ENCODE results near the gene DHRSX.

Gene DHRSX

GRCh38 chrX:2345562-2345961 is 155.2 kb downstream of the DHRSX start:
- H3K4me3 ChIP-seq (ENCODE audit: low read depth, low read length): no peak overlapping the region
- no peak for DNase-seq (ENCODE audit: low read depth)
- TF ChIP-seq CTCF (IDR thresholded peaks at IDR 0.05; ENCODE audit: low read depth, low read length, missing control alignments): no peak
- in situ Hi-C loops (cut with HindIII; ENCODE audit: low sequenced_read_pairs): no loop called here

GRCh38 chrX:2343413-2343812 is 157.4 kb downstream of the DHRSX start:
- in situ Hi-C loops (cut with HindIII; ENCODE audit: low sequenced_read_pairs): no loop called here
- no peak for DNase-seq (ENCODE audit: low read depth)

GRCh38 chrX:2342874-2343273 is 157.9 kb downstream of the DHRSX start:
- in situ Hi-C loops (cut with HindIII; ENCODE audit: low sequenced_read_pairs): no loop called here

More at GRCh38 chrX:2343413-2343812, 157.4 kb downstream of the DHRSX start:
- TF ChIP-seq CTCF (IDR thresholded peaks at IDR 0.05; ENCODE audit: low read depth, low read length, missing control alignments): no peak
- no peak overlapping the region for H3K4me3 ChIP-seq (ENCODE audit: low read depth, low read length)

GRCh38 chrX:2342281-2342688 is 158.5 kb downstream of the DHRSX start:
- no peak for DNase-seq (ENCODE audit: low read depth)
- no peak for TF ChIP-seq CTCF (IDR thresholded peaks at IDR 0.05; ENCODE audit: low read depth, low read length, missing control alignments)
- H3K4me3 ChIP-seq (ENCODE audit: low read depth, low read length): no peak overlapping the region
- in situ Hi-C loops (cut with HindIII; ENCODE audit: low sequenced_read_pairs): no loop called here

More at GRCh38 chrX:2342874-2343273, 157.9 kb downstream of the DHRSX start:
- H3K4me3 ChIP-seq (ENCODE audit: low read depth, low read length): no peak overlapping the region
- peak; percentile 49 for DNase-seq (ENCODE audit: low read depth)
- TF ChIP-seq CTCF (IDR thresholded peaks at IDR 0.05; ENCODE audit: low read depth, low read length, missing control alignments): no peak

- in situ Hi-C loops (cut with HindIII; ENCODE audit: low sequenced_read_pairs): no loop called here
- DNase-seq (ENCODE audit: low read depth): peak; percentile 31
- no peak for TF ChIP-seq CTCF (IDR thresholded peaks at IDR 0.05; ENCODE audit: low read depth, low read length, missing control alignments)
- H3K4me3 ChIP-seq (ENCODE audit: low read depth, low read length): no peak overlapping the region
Observed at GRCh38 chrX:2340991-2341390, 159.8 kb downstream of the DHRSX start.

- in situ Hi-C loops (cut with HindIII; ENCODE audit: low sequenced_read_pairs): no loop called here
- no peak overlapping the region for H3K4me3 ChIP-seq (ENCODE audit: low read depth, low read length)
- DNase-seq (ENCODE audit: low read depth): no peak
- TF ChIP-seq CTCF (IDR thresholded peaks at IDR 0.05; ENCODE audit: low read depth, low read length, missing control alignments): no peak
Observed at GRCh38 chrX:2336181-2336580, 164.6 kb downstream of the DHRSX start.

GRCh38 chrX:2334237-2334636 is 166.5 kb downstream of the DHRSX start:
- TF ChIP-seq CTCF (IDR thresholded peaks at IDR 0.05; ENCODE audit: low read depth, low read length, missing control alignments): no peak
- no peak overlapping the region for H3K4me3 ChIP-seq (ENCODE audit: low read depth, low read length)
- DNase-seq (ENCODE audit: low read depth): no peak
- in situ Hi-C loops (cut with HindIII; ENCODE audit: low sequenced_read_pairs): no loop called here
